ENCODE results near the gene ZNF423.

ZNF423 gene

DNA sequence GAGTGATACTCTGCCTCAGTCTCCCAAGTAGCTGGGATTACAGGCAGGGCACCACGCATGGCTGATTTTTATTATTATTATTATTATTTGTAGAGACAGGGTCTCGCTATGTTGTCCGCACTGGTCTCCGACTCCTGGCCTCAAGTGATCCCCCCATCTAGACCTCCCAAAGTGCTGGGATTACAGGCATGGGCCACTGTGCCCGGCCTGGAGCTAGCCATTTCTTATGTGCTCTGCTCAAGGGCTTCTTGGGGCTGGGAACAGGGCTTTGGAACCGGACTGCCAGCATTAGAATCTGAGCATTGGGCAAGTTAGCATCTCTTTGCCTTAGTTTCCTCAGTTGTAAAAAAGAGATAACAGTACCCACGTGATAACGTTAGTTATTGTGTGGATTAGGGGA, 371.0 kb downstream of the ZNF423 start:
- FAIRE-seq, result no peak

DNA sequence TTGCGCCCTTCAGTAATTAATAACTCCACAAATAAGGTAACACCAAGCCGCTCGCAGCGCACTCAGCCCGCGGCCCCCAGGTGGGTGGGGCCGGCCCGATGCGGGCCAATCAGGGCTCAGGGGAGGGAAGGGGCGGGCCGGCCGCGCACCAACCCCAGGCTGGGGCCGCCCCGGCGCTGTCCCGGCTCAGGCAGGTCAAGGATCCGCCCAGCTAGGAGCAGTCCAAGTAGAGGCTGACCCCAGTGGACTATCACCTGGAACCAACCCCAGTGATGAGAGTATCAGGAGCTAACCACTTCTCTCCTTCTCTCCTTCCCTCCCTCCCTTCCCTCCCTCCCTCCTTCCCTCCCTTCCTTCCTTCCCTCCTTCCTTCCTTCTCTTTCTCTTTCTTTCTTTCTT, 371.5 kb downstream of the ZNF423 start:
- no peak for FAIRE-seq

DNA sequence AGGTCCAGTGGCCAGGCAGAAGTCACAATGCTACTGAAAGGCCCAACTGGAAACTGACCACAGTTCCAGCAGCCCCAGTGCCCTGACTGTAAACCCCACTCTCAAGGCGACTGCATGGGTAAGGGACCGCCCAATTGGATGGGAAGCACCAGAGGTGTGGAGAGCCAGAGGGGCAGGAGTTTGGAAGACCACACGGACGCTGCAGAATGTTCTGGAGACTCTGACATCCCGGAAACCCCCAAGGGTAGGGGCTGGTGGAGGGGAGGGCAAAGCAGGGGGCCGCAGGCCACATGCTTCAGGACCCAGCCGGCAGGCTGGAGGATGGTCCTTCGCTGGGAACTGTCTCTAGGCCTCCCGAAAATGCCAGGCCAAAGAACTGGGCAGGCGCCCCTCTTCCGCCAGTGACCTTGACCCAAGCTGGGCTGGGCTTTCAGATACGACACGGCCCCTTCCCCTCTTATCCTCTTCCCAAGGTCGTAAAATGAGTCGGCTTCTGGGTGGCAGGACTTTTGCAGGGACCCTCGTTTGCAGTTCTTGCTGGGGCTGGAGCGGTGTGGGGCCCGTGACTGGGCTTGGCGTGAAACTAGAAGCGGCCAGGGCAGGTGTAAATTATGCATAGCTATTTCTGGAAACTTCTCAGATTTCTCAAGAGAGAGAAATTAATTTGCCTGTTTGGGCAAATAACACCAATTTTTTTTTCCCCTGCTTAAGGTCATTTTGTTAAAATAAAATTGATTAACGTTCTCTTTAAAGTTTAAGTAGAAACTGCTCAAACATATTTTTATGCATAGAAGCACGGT, 372.1 kb downstream of the ZNF423 start:
- FAIRE-seq, result no peak

DNA sequence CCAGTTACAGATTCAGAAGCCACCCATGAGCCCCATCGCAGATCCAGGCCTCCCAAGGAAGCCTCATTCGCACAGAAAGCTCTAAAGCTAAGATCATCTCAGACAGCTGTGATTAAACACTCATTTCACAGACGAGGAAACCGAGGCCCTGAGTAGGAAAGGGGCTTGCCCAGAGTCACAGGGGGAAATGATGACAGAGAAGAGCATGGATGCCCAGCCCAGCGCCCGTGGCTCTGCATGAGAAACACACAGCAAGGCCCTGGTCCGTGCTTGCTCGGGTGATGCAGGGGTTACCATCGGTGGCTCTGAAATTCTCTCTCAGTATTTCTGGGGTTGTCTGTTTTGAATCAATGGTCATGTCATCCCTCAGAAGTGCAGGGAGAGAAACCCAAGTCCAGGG, 372.7 kb downstream of the ZNF423 start:
- FAIRE-seq, result no peak

DNA sequence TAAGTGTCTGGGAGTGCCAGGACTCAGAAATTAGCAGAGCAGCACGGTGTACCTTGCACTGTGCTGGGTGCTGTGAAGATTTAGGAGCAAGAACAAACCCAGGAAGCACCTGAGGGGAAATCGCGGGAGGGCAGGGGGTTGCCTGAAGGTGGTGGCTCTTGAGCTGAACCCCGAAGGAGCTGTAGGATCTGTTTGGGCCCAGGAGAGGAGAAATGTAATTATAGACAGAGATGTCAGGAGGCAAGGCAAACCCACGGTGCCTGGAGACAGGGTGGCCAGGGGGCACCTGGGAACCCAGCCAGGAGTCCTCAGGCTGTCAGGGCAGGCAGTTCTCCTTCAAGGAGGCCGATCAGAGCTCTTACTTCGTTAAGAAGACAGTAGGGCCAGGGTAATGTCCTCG, 373.2 kb downstream of the ZNF423 start:
- FAIRE-seq, result no peak

DNA sequence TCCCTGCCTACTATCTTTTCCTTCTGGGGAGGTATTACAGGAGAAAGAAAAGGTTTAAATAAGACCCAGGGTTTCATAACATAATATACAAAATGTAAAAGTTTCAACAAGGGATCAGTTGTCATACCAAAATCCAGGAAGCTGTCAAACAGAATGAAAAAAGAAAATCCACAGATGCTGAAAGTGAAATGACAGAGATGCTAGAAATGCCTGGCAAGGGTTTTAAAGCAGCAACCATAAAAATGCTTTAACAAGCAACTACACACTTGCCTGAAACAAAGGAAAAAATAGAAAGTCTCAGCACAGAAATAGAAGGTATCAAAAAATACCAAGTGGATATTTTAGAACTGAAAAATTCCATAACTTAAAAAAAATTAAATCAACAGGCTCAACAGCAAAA, 377.3 kb downstream of the ZNF423 start:
- FAIRE-seq, result no peak

DNA sequence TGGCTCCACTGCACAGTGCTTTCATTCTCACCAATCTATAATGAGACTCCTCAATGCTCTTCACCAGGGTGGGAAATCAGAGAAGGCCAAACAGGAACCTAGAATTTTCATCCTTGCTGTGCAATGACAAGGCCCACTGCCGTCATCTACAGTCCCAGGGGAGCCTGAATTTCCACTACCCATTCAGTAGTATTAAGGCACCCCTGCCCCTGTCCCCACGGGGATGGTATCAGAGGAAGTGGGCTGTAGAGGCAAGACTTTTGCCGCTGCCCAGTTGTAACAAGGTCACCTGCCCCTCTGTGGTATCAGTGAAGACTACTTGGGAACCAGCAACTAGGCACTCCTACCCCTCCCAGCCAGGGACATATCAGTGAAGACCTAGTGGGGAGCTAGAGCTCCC, 377.8 kb downstream of the ZNF423 start:
- FAIRE-seq, result no peak

DNA sequence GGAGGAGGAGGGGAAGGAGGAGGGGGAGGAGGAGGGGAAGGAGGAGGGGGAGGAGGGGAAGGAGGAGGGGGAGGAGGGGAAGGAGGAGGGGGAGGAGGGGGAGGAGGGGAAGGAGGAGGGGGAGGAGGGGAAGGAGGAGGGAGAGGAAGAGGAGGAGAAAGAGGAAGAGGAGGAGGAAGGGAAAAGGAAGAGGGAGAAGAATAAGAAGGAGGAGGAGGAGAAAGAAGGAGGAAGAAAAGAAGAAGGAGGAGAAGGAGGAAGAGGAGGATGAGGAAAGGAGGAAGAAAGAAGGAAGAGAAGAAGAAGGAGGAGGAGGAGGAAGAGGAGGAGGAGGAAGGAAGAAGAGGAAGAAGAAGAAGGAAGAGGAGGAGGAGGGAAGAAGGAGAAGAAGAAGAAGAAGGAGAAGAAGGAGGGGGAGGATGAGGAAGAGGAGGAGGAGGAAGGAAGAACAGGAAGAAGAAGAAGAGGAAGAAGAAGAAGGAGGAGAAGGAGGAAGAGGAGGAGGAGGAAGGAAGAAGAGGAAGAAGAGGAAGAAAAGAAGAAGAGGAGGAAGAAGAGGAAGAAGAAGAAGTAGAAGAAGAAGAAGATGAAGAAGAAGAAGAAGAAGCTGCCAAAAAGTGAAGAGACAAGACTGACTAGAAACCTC, 378.5 kb downstream of the ZNF423 start:
- no peak for FAIRE-seq

DNA sequence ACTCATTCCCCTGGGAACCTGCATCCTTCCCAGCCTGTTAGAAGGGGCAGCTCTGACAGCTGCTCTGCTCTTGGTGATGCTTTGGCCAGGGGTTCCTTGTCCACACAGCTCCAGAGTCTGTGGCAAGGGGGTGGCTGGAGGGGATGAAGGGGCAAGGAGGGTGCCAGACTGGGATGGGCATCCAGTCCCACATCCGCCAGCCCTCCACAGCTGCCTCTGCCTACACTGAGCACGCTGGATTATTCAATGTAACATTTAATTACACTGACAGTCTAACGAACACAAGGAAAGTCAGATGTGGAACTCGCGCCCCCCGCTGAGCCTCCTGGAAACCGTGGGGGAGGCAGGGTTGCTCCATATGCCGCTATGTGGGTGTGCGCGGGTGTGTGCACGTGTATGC, 381.2 kb downstream of the ZNF423 start:
- no peak for FAIRE-seq

DNA sequence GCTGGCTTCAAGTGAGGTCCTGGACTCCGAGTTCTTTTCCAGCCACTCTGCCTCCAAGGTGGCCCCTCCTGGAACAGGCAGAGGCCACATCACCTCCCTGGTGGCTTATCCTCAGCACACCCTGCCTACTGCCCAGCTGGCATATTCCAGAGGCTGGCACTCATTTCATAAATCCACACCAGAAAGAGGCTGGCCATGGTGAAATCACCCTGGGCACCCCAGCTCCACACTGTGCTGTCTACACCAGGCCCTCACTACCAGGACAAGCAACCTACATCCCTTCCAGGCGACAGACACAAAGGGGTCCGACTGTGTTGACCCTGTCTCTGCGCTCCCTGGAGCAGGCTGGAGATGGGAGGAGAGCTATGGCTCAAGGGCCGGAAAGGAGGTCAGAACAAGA, 382.1 kb downstream of the ZNF423 start:
- no peak for FAIRE-seq

DNA sequence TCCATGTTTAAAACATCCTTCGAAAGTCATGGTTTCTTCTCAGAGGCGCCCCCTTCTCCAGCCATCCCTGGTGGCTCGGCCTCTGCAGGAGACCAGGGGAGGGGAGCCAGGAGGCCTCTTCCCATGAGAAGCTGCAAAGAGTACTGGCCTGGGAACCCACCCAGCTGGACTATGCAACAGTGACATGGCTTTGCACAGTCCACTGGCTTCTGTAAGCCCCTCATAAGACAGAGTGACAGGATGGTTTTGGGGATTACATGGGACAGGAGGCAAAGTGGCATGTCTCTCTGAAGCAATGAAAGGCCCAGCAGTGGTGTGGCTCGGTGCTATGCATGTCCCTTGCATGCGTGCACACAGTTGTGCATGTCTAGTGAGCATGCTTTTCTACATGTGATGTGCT, 382.8 kb downstream of the ZNF423 start:
- FAIRE-seq, result no peak

DNA sequence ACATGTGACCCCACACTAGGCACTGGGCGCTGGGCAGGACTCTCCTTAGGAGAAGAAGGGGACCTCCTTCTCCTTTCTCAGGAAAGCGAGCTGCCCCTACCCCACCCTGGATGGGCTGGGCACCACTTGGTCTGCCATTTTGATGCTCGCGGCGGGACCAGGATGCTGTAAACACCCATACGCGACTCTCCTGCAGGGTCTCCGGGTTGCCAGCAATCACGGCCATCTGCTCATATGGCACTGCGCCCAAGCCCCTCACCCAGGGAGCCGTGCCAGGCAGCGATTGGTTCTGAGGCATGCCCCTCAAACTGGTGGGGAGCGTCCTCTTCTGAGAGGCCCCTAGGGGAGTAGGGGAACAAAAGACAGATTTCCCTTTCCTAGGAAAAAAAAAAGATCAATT, 383.3 kb downstream of the ZNF423 start:
- no peak for FAIRE-seq

DNA sequence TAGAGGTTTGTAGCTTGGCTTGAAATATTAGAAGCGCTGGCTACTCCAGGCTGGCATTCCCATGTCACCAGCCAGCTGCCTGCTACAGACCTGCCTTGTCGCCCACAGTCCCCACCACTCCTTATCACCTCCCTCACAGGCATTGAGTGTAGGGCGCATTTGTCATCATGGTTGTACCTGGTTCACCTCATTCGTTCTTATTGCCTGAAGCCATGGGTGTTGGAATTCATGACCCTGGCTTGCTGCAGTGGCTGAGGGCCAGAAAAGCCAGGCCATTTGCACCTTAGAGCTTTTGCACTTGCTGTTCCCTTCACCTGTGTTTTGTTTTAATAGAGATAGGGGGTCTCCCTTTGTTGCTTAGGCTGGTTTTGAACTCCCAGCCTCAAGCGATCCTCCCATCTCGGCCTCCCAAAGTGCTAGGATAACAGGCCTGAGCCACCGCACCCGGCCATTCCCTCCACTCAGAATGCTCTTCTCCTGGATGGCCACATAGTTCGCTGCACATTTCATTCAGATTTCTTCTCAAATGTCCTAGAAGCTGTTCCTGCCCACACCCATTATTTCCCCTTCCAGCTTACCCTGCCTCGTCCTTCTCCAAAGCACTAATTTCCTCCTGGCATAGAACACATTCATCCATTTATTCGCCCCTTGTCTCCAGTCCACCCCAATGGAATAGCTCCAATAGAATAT, 384.7 kb downstream of the ZNF423 start:
- FAIRE-seq, result no peak

DNA sequence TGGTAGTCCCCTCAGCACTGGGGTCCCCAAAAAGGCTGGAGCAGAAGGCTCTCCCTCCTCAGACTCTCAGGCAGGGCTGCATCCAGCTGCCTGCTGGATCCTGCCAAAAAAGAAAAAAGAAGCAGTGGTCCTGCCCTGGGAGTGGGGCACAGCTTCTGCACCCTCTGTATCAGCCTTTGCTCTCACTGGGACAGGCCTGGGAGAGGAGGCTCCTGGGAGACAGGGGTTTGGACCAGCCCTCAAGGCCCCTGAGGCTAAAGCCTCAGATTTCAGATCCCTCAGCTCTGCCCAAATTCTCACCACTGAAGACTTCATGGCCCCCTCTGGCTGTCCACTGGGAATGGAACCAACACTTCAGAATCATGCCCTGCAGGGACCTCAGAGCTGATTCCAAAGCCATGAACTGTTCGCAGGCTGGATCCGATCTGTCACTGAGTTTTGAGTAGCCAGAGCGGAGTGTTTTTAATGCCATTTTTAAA, 385.4 kb downstream of the ZNF423 start:
- no peak for FAIRE-seq

DNA sequence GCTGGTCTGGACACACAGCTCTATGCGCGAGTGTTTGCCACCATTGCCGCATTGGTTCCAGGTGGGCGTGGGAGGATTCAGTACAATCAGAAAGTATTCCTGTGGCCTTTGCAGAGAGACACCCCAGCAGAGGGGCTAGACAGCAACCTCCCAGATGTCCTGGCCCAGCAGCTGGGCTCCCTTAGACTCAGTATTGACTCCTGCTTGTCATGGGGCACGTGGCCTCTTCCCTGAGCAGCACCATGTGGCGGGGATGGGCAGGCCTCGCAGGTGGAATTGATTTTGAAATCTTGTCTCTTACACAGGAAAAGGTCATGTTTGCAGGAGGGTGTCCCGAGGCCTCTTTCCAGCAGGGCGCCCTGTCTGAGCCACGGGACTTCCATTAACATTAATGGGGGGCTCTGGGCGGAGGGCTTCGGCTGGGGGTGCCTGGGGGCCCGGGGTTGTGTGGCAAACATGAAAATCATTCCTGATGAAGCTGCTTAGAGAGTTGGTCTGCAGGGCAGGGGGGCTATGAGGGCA, 385.9 kb downstream of the ZNF423 start:
- FAIRE-seq, result no peak

DNA sequence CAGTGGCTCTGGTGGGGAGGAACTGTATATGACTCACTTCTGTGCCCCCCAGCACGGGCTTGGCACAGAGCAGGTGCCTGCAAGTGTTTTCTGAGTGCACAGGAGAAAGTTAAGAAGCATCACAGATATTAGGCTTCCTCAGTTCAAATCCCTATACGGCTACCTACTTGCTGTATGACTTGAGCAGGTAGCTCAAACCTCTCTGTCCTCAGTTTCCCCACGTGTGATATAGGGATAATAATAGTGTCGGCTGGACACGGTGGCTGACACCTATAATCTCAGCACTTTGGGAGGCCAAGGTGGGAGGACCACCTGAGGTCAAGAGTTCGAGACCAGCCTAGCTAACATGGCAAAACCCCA, 386.6 kb downstream of the ZNF423 start:
- no peak for FAIRE-seq

DNA sequence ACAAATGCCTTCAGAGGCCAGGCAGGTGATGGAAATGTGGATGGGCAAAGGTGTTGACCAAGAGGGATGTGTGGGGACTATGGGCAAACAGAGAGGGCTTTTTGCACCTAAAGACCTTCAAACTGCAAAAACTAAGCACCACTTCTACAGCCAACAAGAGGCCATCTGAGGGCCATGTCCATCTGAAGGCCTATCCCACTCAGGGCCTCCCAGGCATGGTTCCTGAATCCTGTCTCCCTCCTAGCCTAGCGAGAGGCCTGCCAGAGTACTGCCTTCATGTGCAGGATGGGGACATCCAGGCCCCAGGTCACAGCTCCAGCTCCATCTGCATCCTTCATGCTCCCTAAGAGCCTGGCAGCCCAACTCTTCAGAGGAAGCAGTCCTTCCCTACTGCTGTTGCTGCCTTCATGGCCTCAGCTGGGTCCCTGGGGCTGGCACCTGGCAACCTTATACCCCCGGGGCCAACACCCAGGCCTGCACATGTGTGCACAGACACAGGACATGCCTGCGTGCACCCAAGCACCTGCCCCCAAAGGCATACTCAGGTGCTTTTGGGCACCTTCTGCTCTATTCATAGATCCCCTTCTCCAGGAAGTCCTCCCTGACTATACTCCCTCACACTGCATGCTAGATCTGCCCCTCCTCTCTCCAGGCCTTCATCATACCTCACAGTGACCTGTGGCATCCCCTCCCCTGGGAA, 387.2 kb downstream of the ZNF423 start:
- FAIRE-seq, result no peak

DNA sequence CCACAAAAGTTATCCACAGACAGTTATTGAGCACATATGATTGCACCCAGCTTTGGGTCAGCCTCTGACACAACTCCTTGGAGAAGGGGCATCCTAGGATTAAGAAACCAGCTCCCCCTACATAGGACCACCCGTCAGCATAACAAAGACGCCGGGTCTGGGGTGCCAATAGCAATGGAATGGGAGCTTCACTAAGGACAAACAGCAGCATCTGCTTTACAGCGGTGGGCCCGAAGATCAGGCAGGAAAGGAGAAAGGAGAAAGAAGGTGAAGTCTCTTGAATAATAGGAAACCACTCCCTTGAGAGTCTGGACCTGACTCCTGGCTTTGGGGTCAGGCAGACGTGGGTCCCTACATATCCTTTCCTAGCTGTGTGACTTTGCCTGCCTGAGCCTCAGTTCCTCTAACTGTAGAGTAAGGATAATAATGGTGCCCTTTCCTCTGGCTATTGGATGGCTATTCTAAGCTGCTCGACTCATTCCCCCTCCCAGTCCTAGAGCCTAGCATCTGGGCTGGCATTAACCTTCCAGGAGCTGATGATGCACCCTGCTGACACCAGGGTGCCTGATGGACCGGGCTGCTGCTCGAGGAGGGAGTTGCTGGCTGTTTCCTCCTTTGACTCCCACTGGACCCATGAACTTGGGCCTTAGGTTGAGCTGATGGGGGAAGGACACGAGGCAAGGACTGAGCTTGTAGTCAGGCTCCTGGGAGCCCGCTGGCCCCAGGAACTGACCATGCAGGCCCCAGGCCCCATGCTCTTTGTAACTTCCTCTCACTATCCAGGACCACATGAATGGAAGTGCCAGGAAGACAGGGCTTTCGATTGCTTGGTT, 388.2 kb downstream of the ZNF423 start:
- no peak for FAIRE-seq

DNA sequence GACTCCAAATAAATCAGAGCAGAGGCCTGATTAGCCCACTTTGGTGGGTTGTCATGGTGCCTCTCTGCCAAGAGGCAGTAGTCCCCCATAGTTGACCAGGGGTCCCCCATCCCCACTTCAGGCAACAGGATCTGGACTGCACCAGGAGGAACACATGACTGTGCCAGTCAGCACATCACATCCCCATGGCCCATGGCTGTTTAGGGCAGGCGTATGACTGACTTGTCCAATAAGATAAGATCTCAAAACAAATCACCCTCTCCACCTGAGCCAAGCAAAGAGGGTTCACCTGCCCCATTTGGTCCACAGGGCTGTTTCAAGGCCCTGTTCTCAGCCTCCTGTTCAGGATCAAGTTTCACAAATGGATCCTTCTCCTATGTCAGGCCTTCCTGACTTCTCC, 389.0 kb downstream of the ZNF423 start:
- FAIRE-seq, result no peak

DNA sequence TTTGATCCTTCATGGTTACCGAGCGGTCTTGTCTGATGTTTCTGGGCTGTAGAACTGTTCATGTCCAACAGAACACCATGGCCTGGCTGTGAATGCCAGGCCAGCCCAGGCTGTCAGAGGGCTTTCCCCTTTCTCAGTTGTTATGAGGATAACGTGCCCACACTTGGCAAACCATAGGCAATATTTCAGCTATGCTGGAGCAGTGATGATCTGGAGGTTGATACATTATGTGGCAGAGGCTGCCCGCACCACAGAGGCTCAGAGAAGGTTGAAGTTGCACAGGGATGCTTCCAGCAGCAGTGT, 389.4 kb downstream of the ZNF423 start:
- no peak for FAIRE-seq

DNA sequence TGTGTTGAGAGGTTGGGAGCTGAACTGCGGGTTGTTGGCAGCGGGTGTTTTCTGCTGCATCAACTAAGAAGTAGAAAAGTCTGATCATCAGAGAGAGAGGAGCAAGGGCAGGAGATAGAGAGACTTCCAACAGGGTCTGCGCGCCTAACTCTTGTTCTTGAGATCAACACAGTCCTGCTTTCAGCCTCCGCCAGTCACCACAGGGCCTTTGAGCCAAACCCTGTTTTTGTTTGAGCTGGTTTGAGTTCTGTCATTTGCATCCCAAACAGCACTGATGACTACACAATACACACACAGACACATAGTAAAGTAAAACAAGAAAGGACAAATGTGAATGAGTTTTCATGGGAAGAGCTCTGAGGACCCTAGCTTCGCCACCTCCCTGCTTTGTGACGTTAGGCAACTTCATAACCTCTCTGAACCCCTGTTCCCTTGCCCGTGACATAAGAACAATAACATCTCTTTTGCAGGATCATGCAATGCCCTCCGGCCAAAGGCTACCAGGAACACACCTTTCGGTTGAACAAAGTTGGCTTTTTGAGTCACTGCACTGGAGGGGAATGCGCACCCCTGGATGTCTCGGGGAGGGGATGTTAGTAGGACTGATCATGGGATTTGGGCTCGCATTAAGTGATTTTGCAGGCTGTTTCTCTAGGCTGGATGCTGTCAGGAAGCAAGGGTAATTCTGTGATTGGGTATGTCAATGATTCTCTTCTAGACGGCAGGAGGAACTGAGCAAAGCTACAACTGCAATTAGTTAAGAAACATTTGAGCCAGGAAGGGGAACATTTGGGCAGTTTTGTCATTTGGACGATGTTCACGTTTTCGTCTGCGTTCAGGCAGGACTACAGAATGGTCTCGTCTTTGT, 390.0 kb downstream of the ZNF423 start:
- no peak for FAIRE-seq
